Common myeloid progenitor, CD34-positive (primary cell): ENCODE data around the gene KRR1.
"Not testable (repeated sequence)": the region's sequence is repeated elsewhere in the genome, so short reads cannot be mapped to it uniquely, and the experiment has no call there.

ENCODE experiments used
- CTCF ChIA-PET: fragments of 350-600 bp; sonication (Branson Sonifier 250); formaldehyde crosslinking; loops from one replicate; lab custom pipeline; 2021; ENCODE audit warnings: antibody characterized with exemption; lab: Charles Lee
- POLR2A ChIA-PET: fragments of 350-600 bp; sonication (Branson Sonifier 250); formaldehyde crosslinking; loops from one replicate; lab custom pipeline; 2021; ENCODE audit warnings: antibody characterized with exemption; lab: Charles Lee
- DNase-seq, 3 donors: peaks; one replicate each; pipeline versions ENCODE4 v3.0.0 to v3.0.0-alpha.2; 2013
- H3K27ac ChIP-seq, 2 experiments: 1 replicate in 1 of 2; 2 replicates in 1 of 2; pipeline ENCODE4 v1.7.0; 2013; ENCODE audit warnings: inconsistent platforms in 2 of 2, low read length in 2 of 2, mild to moderate bottlenecking in 2 of 2, low read depth in 1 of 2, moderate library complexity in 1 of 2; ENCODE audit not compliant: severe bottlenecking in 2 of 2, insufficient read depth in 1 of 2, poor library complexity in 1 of 2
- H3K27me3 ChIP-seq, 5 experiments: replicated peaks in 2 of 5; 1 replicate in 3 of 5; 2 replicates in 2 of 5; pipeline versions ENCODE4 v1.6.1 to v1.7.0; 2013; ENCODE audit warnings: low read length in 4 of 5, mild to moderate bottlenecking in 2 of 5, moderate library complexity in 2 of 5, inconsistent platforms in 1 of 5; ENCODE audit not compliant: insufficient read depth in 5 of 5, control insufficient read depth in 4 of 5
- H3K36me3 ChIP-seq, 4 experiments: 1 replicate in 2 of 4; 2 replicates in 2 of 4; pipeline versions ENCODE4 v1.6.1 to v1.7.0; 2013; ENCODE audit warnings: low read length in 3 of 4, control low read depth in 1 of 4, mild to moderate bottlenecking in 1 of 4; ENCODE audit not compliant: control insufficient read depth in 4 of 4, insufficient read depth in 4 of 4
- H3K4me1 ChIP-seq, 4 experiments: 1 replicate in 3 of 4; 2 replicates in 1 of 4; pipeline versions ENCODE4 v1.6.1 to v1.7.1; 2013; ENCODE audit warnings: low read length in 3 of 4, mild to moderate bottlenecking in 3 of 4, control low read depth in 1 of 4, inconsistent platforms in 1 of 4, moderate library complexity in 1 of 4; ENCODE audit not compliant: control insufficient read depth in 4 of 4, insufficient read depth in 4 of 4; ENCODE audit errors: control extremely low read depth in 1 of 4
- H3K4me3 ChIP-seq, 7 experiments: 1 replicate in 4 of 7; 2 replicates in 3 of 7; pipeline versions ENCODE4 v1.5.1 to v1.7.0; 2013; ENCODE audit warnings: mild to moderate bottlenecking in 7 of 7, low read length in 6 of 7, moderate library complexity in 6 of 7, inconsistent platforms in 2 of 7, low read depth in 2 of 7, control low read depth in 1 of 7; ENCODE audit not compliant: insufficient read depth in 4 of 7, control insufficient read depth in 1 of 7; ENCODE audit errors: extremely low read depth in 1 of 7
- H3K9me3 ChIP-seq, 5 experiments: 1 replicate in 4 of 5; 2 replicates in 1 of 5; pipeline versions ENCODE4 v1.6.1 to v1.7.1; 2013; ENCODE audit warnings: low read length in 4 of 5, mild to moderate bottlenecking in 2 of 5, inconsistent platforms in 1 of 5, low read depth in 1 of 5, moderate library complexity in 1 of 5; ENCODE audit not compliant: control insufficient read depth in 4 of 5, insufficient read depth in 2 of 5; ENCODE audit errors: control extremely low read depth in 1 of 5
- WGBS: methylation state at CpG from one replicate; pipeline ENCODE4 v1.1.5; 2013; ENCODE audit not compliant: insufficient coverage; 5-methylcytosine and 5-hydroxymethylcytosine counted together

The KRR1 gene

DNA sequence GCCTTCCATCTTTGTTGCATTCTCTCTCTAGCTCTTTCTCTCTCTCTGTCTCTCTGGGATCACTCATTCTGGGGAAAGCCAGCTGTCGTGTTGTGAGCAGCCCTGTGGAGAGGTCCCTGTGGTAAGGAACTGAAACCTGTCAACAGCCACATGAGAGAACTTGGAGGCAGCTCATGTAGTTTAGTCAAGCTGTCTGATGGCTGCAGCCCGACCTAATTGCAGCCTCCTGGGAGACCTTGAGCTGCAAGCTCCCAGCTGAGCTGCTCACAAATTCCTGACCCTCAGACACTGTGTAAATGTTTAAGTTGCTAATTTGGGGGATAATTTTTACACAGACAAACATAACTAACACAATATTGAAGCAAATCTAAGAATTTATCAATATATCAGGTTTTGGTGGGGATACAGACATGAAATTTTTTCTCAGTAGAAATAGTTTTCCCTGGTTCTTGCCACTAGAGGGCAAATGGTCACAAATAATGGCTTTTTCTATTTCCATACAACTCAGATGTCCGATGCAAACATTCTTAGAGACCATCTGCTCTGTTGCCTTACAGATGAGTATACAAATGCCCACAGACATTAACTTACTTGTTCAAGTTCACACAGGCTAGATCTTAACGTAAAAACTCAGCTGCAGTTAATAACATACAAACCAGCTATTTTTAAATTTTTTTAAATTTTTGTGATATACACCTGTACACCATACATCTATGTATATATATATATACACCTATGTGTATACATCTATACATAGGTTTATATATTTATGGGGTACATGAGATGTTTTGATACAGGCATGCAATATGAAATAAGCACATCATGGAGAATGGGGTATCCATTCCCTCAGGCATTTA, 15.5 kb upstream of the KRR1 start:
- Histone ChIP-seq H3K4me3 (no peak overlapping the region), H3K4me1 (no peaks in the 10 kb centered on the region), H3K27me3 (peaks cover 0 to 3% (median 0%) of the 10 kb centered on the region in 5 experiments), H3K36me3 (no peaks in the 10 kb centered on the region), H3K27ac (no peak overlapping the region), H3K9me3 (no peaks in the 10 kb centered on the region)
- ChIA-PET CTCF (interaction anchor here (0.6 to 4.8 kb wide), 23 partner anchors 9 to 1400 kb away, joined by 3 to 74 read pairs (median 4); partner anchors contain the start of genes BBS10, KRR1 and PHLDA1), POLR2A (no interaction called here)
- WGBS: no CpG with 5 or more reads among the region's 4 CpGs
- peak; percentile 39 to 66 (median 58) for DNase-seq

DNA sequence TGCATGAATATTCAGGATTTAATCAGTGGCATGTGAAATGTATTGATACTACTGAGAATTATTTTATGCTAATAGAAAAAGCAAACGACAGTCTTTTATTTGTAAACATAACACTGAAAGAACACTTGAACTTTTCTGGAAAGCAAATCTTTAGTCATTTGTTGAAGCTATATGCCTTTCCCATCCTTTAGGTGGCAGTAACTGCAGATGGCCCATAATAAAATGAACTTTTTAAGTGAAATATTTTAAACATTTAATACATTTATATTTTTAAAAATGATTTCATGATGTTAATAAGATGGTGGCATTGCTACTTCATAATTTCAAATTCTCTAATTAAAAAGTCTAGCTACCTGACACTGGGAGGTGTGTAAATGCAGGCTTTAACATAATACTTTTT, 13.9 kb upstream of the KRR1 start:
- ChIA-PET POLR2A (interaction anchor here (0.6 kb wide), 1 partner anchor 21 kb away, joined by 4 read pairs; no protein-coding TSS in a partner anchor), CTCF (interaction anchor here (0.8 to 4.8 kb wide), 8 partner anchors 10 to 1062 kb away, joined by 3 to 74 read pairs (median 12); partner anchors contain the start of genes BBS10, KRR1 and PHLDA1)
- no peak for DNase-seq
- Histone ChIP-seq H3K4me3 (no peak overlapping the region), H3K36me3 (no peaks in the 10 kb centered on the region), H3K27ac (no peak overlapping the region), H3K27me3 (no peaks in the 10 kb centered on the region), H3K4me1 (no peaks in the 10 kb centered on the region), H3K9me3 (no peaks in the 10 kb centered on the region)
- no CpG with 5 or more reads among the region's 1 CpG for WGBS

- H3K4me3 ChIP-seq, H3K9me3 ChIP-seq, H3K27me3 ChIP-seq, H3K27ac ChIP-seq, CTCF ChIA-PET, H3K36me3 ChIP-seq, POLR2A ChIA-PET, DNase-seq, H3K4me1 ChIP-seq: not testable (repeated sequence)
- 97% methylated on average over 3 of the region's 5 CpGs for WGBS
Observed at GRCh38 chr12:75522124-75522523, 10.7 kb upstream of the KRR1 start.

DNA sequence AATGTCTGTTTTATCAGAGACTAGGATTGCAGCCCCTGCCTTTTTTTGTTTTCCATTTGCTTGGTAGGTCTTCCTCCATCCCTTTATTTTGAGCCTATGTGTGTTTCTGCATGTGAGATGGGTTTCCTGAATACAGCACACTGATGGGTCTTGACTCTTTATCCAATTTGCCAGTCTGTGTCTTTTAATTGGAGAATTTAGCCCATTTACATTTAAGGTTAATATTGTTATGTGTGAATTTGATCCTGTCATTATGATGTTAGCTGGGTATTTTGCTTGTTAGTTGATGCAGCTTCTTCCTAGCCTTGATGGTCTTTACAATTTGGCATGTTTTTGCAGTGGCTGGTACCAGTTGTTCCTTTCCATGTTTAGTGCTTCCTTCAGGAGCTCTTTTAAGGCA, 9.8 kb upstream of the KRR1 start:
- H3K27me3 ChIP-seq, H3K4me1 ChIP-seq, H3K36me3 ChIP-seq, H3K27ac ChIP-seq, CTCF ChIA-PET, H3K4me3 ChIP-seq, DNase-seq, POLR2A ChIA-PET, H3K9me3 ChIP-seq: not testable (repeated sequence)

DNA sequence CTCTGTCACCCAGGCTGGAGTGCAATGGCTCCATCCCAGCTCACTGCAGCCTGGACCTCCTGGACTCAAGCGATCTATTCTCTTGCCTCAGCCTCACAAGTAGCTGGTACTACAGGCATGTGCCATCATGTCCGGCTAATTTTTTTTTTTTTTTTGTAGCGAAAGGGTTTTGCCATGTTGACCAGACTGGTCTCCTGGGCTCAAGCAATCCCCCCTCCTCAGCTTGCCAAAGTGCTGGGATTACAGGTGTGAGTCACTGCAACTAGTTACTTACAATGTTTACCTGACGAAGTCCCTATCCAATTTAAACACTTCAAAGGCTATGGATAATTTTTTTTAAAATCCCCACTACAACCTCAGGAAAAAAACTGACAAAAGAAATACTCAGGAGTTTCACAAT, 1.8 kb downstream of the KRR1 start:
- 100% methylated on average over 1 of the region's 4 CpGs for WGBS
- H3K27ac ChIP-seq: peak overlapping the region in 1 of 2 experiments; percentile 97

DNA sequence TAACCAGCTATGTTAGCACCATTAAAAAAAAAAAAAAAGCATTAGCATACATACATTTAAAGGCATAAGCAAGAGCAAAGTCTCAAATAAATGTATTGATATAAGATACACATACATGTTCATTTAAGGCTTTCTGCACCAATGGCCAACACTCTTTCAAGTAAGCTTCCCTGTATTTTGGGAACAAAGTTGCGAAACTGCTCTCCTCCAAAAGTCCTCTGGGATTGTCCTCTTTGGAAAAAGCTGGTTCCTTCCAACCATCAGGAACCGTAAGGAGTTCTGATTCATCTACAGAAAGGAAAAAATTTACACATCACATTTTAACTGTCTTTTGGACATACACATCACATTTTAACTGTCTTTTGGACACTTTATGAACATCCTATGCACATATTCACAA, 3.2 kb downstream of the KRR1 start:
- H3K9me3 ChIP-seq: no peaks in the 10 kb centered on the region
- ChIA-PET POLR2A (interaction anchor here (0.7 kb wide), 1 partner anchor 193 kb away, joined by 3 read pairs; no protein-coding TSS in a partner anchor), CTCF (interaction anchor here (0.7 to 2.1 kb wide), 7 partner anchors 10 to 529 kb away, joined by 3 to 28 read pairs (median 4); partner anchors contain the start of genes CAPS2 and GLIPR1L1)
- H3K27me3 ChIP-seq: no peaks in the 10 kb centered on the region
- H3K4me3 ChIP-seq: no peak overlapping the region
- H3K27ac ChIP-seq: peak overlapping the region in 1 of 2 experiments; percentile 20
- no peak for DNase-seq
- peaks cover 5 to 39% (median 20%) of the 10 kb centered on the region in 4 experiments for H3K36me3 ChIP-seq
- WGBS: 92% methylated on average over 2 of the region's 2 CpGs
- peaks cover 10 to 21% (median 11%) of the 10 kb centered on the region in 4 experiments for H3K4me1 ChIP-seq

More for the DNA sequence above, 1.8 kb downstream of the KRR1 start:
- POLR2A ChIA-PET: interaction anchor here (0.6 kb wide), 1 partner anchor 38 kb away, joined by 3 read pairs; no protein-coding TSS in a partner anchor
- peaks cover 0 to 27% (median 10%) of the 10 kb centered on the region in 4 experiments for H3K36me3 ChIP-seq
- no peaks in the 10 kb centered on the region for H3K27me3 ChIP-seq
- no peak for DNase-seq
- CTCF ChIA-PET: interaction anchor here (0.7 to 1.1 kb wide), 2 partner anchors 177 to 1401 kb away, joined by 3 read pairs; no protein-coding TSS in a partner anchor
- H3K9me3 ChIP-seq: no peaks in the 10 kb centered on the region
- peaks cover 10 to 21% (median 11%) of the 10 kb centered on the region in 4 experiments for H3K4me1 ChIP-seq
- peak overlapping the region in 2 of 7 experiments; percentile 92 to 99 for H3K4me3 ChIP-seq
